Epithelial cell of proximal tubule (primary cell): Measurements from ENCODE around the gene SF3B4. TPM values are rescaled to one million over a fixed set of nuclear protein-coding genes. Genes with fewer than 3 reads are reported as not detected.

Experiments used
- DNase-seq: peaks from one replicate; pipeline ENCODE4 v3.0.0-alpha.2; 2011; ENCODE audit warnings: low read depth
- H3K4me3 ChIP-seq: 2 replicates; pipeline ENCODE4 v1.5.1; 2011; ENCODE audit warnings: low read depth, mild to moderate bottlenecking, low read length
- total RNA-seq: library from RNA; depleted of rRNA; stranded (reverse); fragments of >200 nt; gene quantifications from 2 replicates; pipeline ENCODE4 v1.2.3, GENCODE V29; 2015
- TF ChIP-seq, protein P1 (sequence below): conservative IDR thresholded peaks from 2 replicates; pipeline ENCODE4 v1.5.1; 2012; ENCODE audit warnings: low read depth, mild to moderate bottlenecking, low read length

The SF3B4 gene, protein sequence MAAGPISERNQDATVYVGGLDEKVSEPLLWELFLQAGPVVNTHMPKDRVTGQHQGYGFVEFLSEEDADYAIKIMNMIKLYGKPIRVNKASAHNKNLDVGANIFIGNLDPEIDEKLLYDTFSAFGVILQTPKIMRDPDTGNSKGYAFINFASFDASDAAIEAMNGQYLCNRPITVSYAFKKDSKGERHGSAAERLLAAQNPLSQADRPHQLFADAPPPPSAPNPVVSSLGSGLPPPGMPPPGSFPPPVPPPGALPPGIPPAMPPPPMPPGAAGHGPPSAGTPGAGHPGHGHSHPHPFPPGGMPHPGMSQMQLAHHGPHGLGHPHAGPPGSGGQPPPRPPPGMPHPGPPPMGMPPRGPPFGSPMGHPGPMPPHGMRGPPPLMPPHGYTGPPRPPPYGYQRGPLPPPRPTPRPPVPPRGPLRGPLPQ
- total RNA-seq = 7.7 and 14.5 TPM in 2 replicates

- peak within 1 kb of the TSS; percentile 80 for H3K4me3 ChIP-seq
- DNase-seq = no peak
- TF ChIP-seq, protein P1, sequence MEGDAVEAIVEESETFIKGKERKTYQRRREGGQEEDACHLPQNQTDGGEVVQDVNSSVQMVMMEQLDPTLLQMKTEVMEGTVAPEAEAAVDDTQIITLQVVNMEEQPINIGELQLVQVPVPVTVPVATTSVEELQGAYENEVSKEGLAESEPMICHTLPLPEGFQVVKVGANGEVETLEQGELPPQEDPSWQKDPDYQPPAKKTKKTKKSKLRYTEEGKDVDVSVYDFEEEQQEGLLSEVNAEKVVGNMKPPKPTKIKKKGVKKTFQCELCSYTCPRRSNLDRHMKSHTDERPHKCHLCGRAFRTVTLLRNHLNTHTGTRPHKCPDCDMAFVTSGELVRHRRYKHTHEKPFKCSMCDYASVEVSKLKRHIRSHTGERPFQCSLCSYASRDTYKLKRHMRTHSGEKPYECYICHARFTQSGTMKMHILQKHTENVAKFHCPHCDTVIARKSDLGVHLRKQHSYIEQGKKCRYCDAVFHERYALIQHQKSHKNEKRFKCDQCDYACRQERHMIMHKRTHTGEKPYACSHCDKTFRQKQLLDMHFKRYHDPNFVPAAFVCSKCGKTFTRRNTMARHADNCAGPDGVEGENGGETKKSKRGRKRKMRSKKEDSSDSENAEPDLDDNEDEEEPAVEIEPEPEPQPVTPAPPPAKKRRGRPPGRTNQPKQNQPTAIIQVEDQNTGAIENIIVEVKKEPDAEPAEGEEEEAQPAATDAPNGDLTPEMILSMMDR = no peak
Observed at GRCh38 chr1:149927563-149928400, at the start of gene SF3B4. SF3B4 (minus strand) TSS chr1:149927803; CDS start chr1:149927759, 44 bp downstream.

DNA sequence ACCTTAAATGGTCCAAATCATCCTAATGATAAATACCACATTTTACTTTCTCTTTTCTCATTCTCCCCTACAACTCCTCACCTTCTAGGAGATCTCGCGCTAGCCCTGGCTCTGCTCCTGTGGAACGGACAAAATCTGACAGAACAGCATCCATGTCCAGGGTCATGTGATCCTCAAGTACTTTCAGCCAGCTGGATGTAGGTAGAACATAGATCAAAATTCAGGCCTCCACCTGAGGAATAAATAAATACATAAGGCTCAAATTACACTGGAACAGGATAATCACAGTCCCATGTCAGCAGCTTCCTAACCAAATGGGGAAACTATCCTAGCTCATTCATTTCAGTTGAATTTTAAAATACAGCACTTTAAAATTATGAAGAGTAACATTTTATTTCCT is 49.7 kb upstream of the SF3B4 start:
- TF ChIP-seq, protein P1 = no peak
- no peak for DNase-seq
- H3K4me3 ChIP-seq = no peak overlapping the region

GRCh38 chr1:149972547-149972946 is 44.9 kb upstream of the SF3B4 start:
- TF ChIP-seq, protein P1 = no peak
- DNase-seq = no peak
- H3K4me3 ChIP-seq = no peak overlapping the region

DNA sequence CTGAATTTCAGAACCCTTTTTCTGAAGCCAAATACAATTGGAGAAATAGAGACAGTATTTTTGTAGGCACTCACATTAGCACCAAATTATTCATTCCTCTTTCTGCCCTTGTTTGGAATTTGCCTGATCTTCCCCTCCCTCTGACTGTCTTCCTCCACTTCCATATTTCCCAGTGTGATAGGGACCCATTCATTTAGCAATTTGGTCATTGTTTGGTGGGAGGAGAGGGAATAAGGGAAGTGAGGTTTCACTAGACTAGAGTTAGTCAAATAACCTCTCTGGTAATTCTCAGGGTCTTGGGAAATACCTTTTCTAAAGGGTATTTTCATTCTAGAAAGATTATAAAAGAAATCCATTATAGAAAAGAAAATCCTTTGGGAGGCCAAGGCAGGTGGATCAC is 40.0 kb upstream of the SF3B4 start:
- DNase-seq = no peak
- TF ChIP-seq, protein P1 = no peak

DNA sequence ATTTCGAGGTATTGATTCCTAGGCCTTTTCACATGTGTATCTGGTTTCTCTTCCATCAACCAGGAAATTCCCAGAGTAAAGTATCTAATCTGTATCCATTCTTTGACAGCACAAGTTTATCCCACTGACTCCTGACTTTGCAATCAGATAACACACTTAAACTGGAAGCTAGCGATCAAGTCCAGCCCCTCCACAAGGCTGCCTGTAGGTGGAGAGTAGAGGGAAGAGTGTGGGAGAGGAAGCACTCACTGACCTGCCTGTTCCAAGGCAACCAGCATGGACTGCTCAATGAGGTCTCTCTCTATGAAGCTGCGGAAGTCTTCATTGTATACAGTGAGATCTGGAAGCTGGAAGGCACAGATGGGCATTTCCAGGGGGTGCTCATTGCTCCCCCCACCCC is 39.4 kb upstream of the SF3B4 start:
- DNase-seq = no peak
- TF ChIP-seq, protein P1 = no peak
- no peak overlapping the region for H3K4me3 ChIP-seq

More for the DNA sequence above, 40.0 kb upstream of the SF3B4 start:
- H3K4me3 ChIP-seq = no peak overlapping the region

DNA sequence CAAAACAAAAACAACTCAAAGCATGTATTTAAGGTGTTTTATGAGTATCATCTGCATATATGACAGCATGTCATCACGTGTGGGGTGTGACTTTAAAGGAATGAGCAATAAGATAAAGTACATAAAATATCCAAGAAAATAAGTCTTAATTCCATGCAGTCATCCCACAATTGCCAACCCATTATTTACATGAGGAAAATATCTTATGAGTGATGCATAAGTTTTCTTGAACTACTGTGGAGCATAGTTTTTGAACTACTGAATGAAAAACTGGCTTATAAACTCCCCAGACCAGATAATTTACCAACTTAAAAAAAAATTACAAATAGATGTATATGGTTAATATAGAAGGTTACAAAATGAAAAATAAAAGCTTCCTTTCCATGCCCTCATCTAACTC is 38.8 kb upstream of the SF3B4 start:
- TF ChIP-seq, protein P1 = no peak
- no peak overlapping the region for H3K4me3 ChIP-seq
- DNase-seq = no peak
